Breast epithelium (tissue), 4 donors: ENCODE measurements around the gene MGAT4B. TPM values are rescaled to one million over a fixed set of nuclear protein-coding genes. Genes with fewer than 3 reads are reported as not detected.
A peak's percentile ranks its signal among the peaks of the same experiment; 100 is the strongest.

Experiments
- DNase-seq, 2 donors: peaks; one replicate each; pipeline ENCODE4 v3.0.0-alpha.2; 2019; ENCODE audit warnings: low spot score in 2 of 2
- H3K27ac ChIP-seq, 2 donors: fragments of 200-600 bp; sonication (generic) in 1 of 2; one replicate each; pipeline ENCODE4 v1.5.1; 2016 to 2019; ENCODE audit warnings: mild to moderate bottlenecking in 1 of 2
- H3K27me3 ChIP-seq, 2 donors: fragments of 200-600 bp; sonication (generic) in 1 of 2; one replicate each; pipeline versions ENCODE4 v1.5.1 to v1.6.0; 2017 to 2019; ENCODE audit warnings: control low read depth in 1 of 2, mild to moderate bottlenecking in 1 of 2
- H3K36me3 ChIP-seq: fragments of 200-600 bp; one replicate; pipeline ENCODE4 v1.5.1; 2019
- H3K4me1 ChIP-seq, 2 donors: fragments of 200-600 bp; sonication (generic); one replicate each; pipeline ENCODE4 v1.5.1; 2016 to 2019; ENCODE audit warnings: control low read depth in 1 of 2
- H3K4me3 ChIP-seq, 3 donors: fragments of 200-600 bp; sonication (generic); 1 replicate in 2 of 3; 2 replicates in 1 of 3; pipeline ENCODE4 v1.5.1; 2016 to 2019; ENCODE audit warnings: mild to moderate bottlenecking in 3 of 3, moderate library complexity in 2 of 3
- H3K9me3 ChIP-seq, 2 donors: fragments of 200-600 bp; sonication (generic) in 1 of 2; one replicate each; pipeline ENCODE4 v1.5.1; 2016 to 2019; ENCODE audit warnings: control low read depth in 1 of 2
- CTCF ChIP-seq, 3 donors: fragments of 450-650 bp; IDR thresholded peaks; one replicate each; pipeline ENCODE4 v1.5.1; 2016 to 2017; ENCODE audit warnings: antibody characterized with exemption in 3 of 3, mild to moderate bottlenecking in 3 of 3, moderate library complexity in 3 of 3
- POLR2A ChIP-seq: fragments of 450-650 bp; IDR thresholded peaks from one replicate; pipeline ENCODE4 v1.6.1; 2016; ENCODE audit warnings: antibody characterized with exemption, mild to moderate bottlenecking, moderate library complexity
- POLR2AphosphoS5 ChIP-seq, 3 donors: sonication (generic); formaldehyde crosslinking; IDR thresholded peaks; one replicate each; pipeline ENCODE4 v1.6.1; 2017; ENCODE audit warnings: antibody characterized with exemption in 3 of 3
- intact Hi-C: fragments of 100-400 bp; cut with DNase I; formaldehyde crosslinking; loops from one replicate; pipeline ENCODE4 v1.15.1; 2023; ENCODE audit warnings: low total_unique reads
- total RNA-seq, 3 donors: library from RNA; depleted of rRNA; stranded (reverse); fragments of >200 nt; gene quantifications; one replicate each; pipeline ENCODE4 v1.1.0, GENCODE V29; 2016

Gene MGAT4B
- total RNA-seq, 3 donors from 2014 or later, result 43.0 to 73.7 (median 54.6) TPM

DNA sequence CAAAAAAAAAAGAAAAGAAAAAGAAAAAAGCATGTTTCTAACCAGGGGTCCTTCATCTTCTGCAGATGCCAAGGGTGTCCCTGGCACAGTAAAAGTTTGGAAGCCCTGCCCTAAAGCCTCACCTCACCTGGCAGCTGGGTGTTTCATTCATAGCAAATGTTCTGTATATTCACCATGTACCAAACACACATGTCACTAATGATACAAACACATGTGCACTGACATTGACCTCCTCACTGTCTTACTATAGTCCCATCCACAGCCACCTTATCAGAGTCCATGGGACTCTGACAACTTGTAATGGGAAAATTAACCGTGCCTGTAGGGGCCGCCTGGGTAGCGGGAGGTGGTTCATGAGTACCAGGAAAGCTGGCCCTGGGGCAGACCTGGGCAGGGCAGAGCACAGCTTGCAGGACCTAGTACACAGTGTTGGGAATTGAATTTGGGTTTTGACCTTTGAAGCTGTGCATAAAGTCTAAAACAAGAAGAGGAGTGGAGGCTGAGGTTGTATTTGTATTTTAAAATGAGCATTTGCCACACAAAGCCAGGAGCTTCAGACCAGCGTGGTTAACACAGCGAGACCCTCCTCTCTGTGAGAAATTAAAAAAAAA, 6.4 kb upstream of the MGAT4B start:
- DNase-seq, result no peak
- intact Hi-C loops, result no loop called here
- no peaks in the 10 kb centered on the region for H3K27me3 ChIP-seq
- H3K9me3 ChIP-seq, result no peaks in the 10 kb centered on the region
- TF ChIP-seq POLR2AphosphoS5 (IDR thresholded peaks at IDR 0.05) (no peak), POLR2A (no peak), CTCF (IDR thresholded peaks at IDR 0.05) (no peak)
- no peak overlapping the region for H3K27ac ChIP-seq
- peaks cover 2 to 4% of the 10 kb centered on the region in 2 donors for H3K4me1 ChIP-seq
- H3K4me3 ChIP-seq, result no peak overlapping the region
- no peaks in the 10 kb centered on the region for H3K36me3 ChIP-seq

DNA sequence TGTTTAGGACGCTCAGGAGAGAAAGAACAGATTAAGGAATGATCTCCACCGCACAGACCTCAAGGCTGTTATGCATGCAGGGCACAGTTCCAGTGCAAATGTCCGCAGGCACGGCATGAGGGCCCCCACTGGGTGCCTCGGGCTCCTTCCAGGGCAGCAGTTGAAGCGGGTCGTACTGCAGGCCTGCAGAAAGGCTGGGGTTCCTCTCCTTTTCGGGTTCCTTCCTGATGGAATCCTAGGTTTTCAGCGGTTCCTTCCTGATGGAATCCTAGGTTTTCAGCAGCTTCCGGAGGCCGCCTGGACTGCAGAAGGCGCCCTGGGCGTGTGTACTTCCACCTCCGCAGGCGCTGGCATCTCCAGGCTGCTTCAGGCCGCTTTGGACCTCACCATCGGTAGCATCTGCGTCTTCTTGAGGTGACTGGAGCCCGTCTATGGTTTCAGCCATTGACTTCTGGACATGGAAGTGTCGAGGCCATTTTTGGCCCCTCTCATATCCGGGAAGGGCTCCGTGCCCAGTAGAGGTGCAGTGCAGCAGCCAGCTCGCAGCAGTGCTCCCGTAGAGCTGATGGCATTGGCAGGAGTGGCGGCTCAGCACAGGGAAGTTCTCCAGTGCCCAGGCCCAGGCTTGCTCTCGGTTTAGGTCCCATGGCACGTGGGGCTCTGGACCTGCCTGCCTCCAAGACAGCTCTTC, 5.6 kb upstream of the MGAT4B start:
- no peaks in the 10 kb centered on the region for H3K36me3 ChIP-seq
- TF ChIP-seq POLR2AphosphoS5 (IDR thresholded peaks at IDR 0.05) (no peak), CTCF (IDR thresholded peaks at IDR 0.05) (no peak), POLR2A (no peak)
- H3K27ac ChIP-seq, result no peak overlapping the region
- DNase-seq, result no peak
- no peak overlapping the region for H3K4me3 ChIP-seq
- no peaks in the 10 kb centered on the region for H3K27me3 ChIP-seq
- intact Hi-C loops, result no loop called here
- no peaks in the 10 kb centered on the region for H3K9me3 ChIP-seq
- H3K4me1 ChIP-seq, result peaks cover 0 to 2% of the 10 kb centered on the region in 2 donors

DNA sequence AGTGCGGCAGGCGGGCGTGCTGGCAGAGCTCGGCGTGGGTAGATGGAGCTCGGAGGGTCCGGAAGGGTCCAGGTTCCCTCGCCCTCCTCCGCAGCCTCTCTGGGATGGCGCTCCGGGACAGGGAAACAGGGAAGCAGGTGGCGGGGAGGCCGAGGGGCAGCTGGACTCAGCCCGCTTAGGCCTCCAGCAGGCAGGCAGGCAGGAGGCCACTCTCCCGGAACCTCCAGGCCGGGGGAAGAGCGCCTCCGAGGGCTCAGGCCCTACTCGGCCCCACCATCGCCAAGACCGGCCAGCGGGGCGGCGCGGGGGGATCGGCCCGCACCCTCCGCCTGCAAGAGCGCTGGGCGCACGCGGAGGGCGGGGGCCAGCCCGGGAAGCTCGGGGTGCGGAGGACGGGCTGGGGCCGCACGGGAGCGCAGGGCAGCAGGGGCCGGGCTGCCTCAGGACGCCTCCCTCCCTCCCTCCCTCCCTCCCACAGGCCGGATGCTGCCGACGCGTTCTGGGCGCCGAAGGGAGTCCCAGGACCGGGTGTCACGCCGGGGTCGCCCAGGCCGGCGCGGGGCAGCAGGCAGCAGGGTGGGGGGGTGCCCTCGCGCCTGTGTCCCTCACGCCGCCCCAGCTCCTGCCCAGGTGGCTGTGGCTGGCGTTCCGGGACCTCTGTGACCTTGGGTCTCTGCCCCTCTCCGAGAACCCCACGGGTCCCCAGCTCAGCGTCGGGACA, 977 bp downstream of the MGAT4B start:
- Histone ChIP-seq H3K4me3 (peak overlapping the region; percentile 89 to 92 (median 91)), H3K27ac (peak overlapping the region; percentile 94 to 97), H3K27me3 (no peaks in the 10 kb centered on the region), H3K4me1 (peaks cover 9 to 31% of the 10 kb centered on the region in 2 donors), H3K36me3 (no peaks in the 10 kb centered on the region), H3K9me3 (no peaks in the 10 kb centered on the region)
- no peak for DNase-seq
- intact Hi-C loops, result no loop called here
- TF ChIP-seq CTCF (IDR thresholded peaks at IDR 0.05) (no peak), POLR2AphosphoS5 (IDR thresholded peaks at IDR 0.05) (no peak), POLR2A (no peak)

- no peaks in the 10 kb centered on the region for H3K9me3 ChIP-seq
- DNase-seq, result no peak
- intact Hi-C loops, result no loop called here
- H3K36me3 ChIP-seq, result no peaks in the 10 kb centered on the region
- H3K4me3 ChIP-seq, result peak overlapping the region; percentile 89 to 92 (median 91)
- no peaks in the 10 kb centered on the region for H3K27me3 ChIP-seq
- peaks cover 9 to 31% of the 10 kb centered on the region in 2 donors for H3K4me1 ChIP-seq
- H3K27ac ChIP-seq, result peak overlapping the region; percentile 94 to 97
- TF ChIP-seq POLR2AphosphoS5 (IDR thresholded peaks at IDR 0.05) (no peak), CTCF (IDR thresholded peaks at IDR 0.05) (no peak), POLR2A (no peak)
Observed at GRCh38 chr5:179805070-179805528, 1.6 kb downstream of the MGAT4B start.

- Histone ChIP-seq H3K36me3 (peaks cover 5% of the 10 kb centered on the region), H3K9me3 (no peaks in the 10 kb centered on the region), H3K27me3 (no peaks in the 10 kb centered on the region), H3K4me3 (peak overlapping the region in 2 of 3 donors; percentile 91 to 92), H3K27ac (peak overlapping the region; percentile 94 to 97), H3K4me1 (peaks cover 9 to 31% of the 10 kb centered on the region in 2 donors)
- DNase-seq, result no peak
- no peak for TF ChIP-seq CTCF (IDR thresholded peaks at IDR 0.05)
- intact Hi-C loops, result loop anchor here (5.0 kb wide), 1 partner anchor 477 kb away; no protein-coding TSS in a partner anchor
Observed at GRCh38 chr5:179804555-179804947, 2.1 kb downstream of the MGAT4B start.
